GM21447 (cell line): ENCODE data around the gene PSMB10.
"Not testable (repeated sequence)": the region's sequence is repeated elsewhere in the genome, so short reads cannot be mapped to it uniquely, and the experiment has no call there.

Source experiments
- ATAC-seq: cut with Tn5 transposase; IDR thresholded peaks from one replicate; pipeline ENCODE4 v1.9.1; 2021; ENCODE audit not compliant: unreplicated experiment

Gene PSMB10

GRCh38 chr16:67928147-67928546 is 8.5 kb downstream of the PSMB10 start:
- no peak for ATAC-seq

- ATAC-seq = no peak
Observed at GRCh38 chr16:67927131-67927941, 9.3 kb downstream of the PSMB10 start.

GRCh38 chr16:67926181-67926750 is 10.4 kb downstream of the PSMB10 start:
- ATAC-seq = no peak

GRCh38 chr16:67924140-67924906 is 12.3 kb downstream of the PSMB10 start:
- ATAC-seq = no peak

DNA sequence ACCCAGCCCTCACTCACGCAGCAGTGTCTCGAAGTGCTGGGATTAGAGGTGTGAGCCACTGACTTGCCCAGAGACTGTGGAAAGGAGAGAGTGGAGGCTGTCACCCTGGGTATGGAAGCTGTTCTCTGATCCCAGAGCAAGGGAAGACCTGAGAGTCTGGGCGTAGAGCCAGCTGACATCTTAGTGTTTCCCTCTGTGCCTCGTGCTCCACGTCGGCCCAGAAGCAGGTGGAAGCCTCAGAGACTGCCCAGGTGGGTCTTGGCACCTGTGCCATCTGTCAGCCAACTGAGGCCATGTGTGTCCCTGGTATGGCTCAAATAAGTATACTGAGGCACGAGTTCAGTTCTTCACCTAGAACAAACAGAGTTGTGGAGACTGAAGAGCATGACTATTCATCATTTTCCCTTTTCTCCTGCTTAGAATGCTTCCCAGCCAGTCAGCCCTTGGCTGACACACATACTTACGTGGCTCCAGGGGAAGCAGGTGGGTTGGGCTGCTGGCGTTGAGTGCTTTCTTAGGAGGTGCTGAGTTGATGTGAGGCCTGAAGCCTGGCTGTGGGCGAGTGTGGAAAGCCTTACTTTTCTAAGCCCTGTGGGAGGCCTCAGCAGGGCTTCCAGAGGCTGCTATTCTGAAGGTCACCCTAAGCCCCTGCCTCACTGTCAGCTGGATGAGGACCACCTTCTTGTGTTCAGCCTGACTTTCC is 13.1 kb downstream of the PSMB10 start:
- ATAC-seq = no peak

GRCh38 chr16:67922740-67923139 is 13.9 kb downstream of the PSMB10 start:
- no peak for ATAC-seq

- ATAC-seq = no peak
Observed at GRCh38 chr16:67922221-67922620, 14.4 kb downstream of the PSMB10 start.

GRCh38 chr16:67919622-67920221 is 16.9 kb downstream of the PSMB10 start:
- ATAC-seq = no peak

DNA sequence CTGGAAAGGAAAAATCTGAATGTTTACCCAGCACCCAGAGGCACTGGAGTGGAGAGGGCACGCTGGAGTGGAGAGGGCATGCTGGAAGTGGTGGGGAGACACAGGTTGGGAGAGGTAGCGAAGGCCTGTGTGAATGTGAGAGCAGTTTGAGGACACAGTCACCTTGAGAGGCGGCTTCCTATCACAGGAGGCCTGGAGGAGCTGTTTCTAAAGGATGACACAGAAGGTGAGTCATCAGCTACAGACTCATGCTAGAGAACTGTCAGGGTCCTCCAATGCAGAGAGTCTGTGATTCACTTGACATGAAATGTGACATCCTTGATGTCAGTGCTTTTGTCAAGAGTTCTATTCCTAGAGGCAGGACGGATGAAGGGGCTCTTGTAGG is 18.8 kb downstream of the PSMB10 start:
- no peak for ATAC-seq

DNA sequence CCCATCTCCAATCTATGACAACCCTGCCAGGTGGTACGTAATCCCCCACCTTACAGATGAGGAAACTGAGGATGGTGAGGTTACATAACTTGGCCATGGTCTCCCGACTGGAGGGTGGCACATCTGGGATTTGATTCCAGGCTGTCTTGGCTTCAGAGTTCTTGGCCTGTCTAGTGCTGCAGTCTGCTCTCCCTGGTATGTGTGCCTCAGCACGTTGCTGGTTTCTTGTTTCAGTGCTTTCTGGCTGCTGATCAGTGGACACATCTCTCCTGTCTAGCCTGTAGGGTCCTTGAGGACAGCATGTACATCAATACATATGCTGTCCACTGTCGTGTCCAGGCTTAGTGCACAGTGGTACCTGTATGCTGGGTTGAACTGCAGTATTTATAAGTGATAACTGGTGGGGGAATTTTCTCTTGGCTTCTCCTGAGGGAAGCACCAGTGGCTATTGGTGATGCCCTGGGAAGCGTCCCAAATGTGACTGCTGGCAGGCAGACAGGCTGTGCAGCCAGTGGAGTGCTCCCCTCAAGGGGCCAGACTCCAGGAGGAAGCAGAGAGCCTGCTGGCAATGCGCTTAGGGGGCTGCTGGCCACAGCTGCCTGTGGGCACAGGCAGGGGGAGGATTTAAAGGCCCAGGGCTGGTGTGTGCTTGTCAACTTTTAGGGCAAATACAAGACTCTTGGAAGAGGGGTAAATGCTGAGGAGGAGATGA is 19.4 kb downstream of the PSMB10 start:
- ATAC-seq = no peak

DNA sequence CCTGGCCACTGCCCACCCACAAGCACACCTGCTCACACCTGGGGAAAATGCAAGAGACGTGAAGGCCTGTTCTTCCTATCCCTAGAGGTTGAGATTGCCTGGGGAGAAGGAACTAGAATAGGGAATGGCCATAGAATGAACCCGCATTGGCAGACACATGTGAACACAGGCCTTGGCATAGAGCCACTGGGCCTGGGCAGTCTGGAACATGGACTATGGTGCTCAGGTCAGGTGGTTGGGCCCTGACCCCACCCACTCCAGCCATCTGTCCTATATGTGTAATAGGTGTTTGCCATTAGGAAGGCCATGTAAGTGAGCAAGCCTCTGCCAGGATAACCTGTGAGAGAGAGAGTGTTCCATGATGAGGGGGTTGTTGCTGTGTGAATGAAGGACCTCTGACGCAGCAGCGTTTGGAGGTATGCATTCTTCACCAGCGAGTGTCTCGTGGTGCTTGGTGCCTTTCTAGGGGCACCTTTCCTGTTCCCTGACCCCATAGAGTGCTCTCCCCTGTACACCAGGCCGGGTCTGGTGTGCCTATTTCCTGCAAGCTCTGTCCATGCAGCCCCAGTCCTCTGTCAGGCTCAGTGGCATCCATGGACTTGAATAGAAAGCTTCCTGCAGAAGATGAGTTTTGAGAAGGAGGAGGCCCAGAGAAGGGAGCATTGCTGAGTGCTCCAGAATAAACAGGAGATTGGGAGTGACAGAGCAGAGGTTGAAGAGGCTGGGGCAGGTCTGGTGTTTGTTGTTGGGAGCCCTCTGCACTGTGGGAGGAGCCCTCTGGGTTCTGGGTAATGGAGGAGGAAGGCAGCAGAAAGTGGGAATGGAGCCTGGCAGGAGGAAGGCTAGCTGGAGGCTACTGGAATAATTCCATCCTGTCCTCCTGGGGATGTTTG is 20.6 kb downstream of the PSMB10 start:
- ATAC-seq = no peak

- ATAC-seq = not testable (repeated sequence)
Observed at GRCh38 chr16:67915496-67915769, 21.2 kb downstream of the PSMB10 start.

GRCh38 chr16:67914758-67915495 is 21.7 kb downstream of the PSMB10 start:
- ATAC-seq = no peak

GRCh38 chr16:67910158-67910557 is 26.5 kb downstream of the PSMB10 start:
- ATAC-seq = no peak

DNA sequence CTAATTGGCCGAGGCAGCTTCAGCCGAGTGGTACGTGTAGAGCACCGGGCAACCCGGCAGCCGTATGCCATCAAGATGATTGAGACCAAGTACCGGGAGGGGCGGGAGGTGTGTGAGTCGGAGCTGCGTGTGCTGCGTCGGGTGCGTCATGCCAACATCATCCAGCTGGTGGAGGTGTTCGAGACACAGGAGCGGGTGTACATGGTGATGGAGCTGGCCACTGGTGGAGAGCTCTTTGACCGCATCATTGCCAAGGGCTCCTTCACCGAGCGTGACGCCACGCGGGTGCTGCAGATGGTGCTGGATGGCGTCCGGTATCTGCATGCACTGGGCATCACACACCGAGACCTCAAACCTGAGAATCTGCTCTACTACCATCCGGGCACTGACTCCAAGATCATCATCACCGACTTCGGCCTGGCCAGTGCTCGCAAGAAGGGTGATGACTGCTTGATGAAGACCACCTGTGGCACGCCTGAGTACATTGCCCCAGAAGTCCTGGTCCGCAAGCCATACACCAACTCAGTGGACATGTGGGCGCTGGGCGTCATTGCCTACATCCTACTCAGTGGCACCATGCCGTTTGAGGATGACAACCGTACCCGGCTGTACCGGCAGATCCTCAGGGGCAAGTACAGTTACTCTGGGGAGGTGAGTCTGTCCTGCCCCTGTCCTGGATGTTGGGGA is 27.5 kb downstream of the PSMB10 start:
- ATAC-seq = no peak

DNA sequence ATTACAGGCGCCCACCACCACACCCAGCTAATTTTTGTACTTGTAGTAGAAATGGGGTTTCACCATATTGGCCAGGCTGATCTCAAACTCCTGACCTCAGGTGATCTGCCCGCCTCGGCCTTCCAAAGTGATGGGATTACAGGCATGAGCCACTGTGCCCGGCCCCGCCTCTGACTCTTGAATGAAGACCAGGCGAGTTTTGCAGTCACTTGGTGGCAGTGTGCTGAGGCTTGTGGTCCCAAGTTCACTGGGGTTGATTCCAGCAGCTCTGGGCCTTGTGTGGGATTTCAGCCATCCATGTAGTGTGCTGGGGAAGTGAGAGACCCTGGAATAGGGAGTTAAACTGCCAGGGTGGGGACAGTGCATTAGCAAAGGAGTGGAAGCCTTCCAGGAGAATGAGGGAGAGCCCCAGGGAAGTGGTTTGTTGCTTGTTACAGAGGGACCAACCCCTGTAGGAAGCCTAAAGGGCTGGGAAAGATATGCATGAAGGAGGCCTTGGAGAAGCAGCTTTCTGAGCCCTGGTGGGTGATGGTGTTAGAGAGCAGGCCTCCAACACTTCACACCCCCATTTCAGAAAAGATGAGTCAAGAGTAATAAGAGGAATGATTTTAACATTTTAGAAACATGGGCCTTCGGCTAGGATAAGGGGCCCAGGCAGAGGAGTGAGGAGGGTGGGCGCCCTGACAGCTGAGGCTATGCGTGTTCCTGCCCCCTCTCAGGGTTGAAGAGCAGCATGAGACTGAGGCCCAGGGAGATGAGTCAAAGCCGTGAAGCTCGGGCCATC is 29.1 kb downstream of the PSMB10 start:
- no peak for ATAC-seq

DNA sequence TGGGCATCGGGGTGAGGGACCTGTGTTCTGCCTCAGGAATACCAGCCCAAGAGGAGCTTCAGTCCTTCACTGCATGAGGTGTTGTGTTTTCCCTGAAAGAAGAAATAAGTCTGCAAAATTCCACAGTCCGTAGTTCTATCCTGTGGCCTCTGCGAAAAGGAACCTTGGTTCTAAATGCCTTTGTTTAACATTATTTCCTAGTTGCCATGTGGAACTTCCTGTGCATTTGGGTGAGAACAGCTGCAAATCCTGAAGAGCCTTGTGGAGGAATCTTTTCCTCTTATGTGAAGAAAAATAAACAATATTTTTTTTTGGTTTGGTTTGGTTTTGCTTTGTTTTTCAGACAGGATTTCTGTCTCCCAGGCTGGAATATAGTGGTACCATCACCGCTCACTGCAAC is 33.8 kb downstream of the PSMB10 start:
- ATAC-seq = no peak

DNA sequence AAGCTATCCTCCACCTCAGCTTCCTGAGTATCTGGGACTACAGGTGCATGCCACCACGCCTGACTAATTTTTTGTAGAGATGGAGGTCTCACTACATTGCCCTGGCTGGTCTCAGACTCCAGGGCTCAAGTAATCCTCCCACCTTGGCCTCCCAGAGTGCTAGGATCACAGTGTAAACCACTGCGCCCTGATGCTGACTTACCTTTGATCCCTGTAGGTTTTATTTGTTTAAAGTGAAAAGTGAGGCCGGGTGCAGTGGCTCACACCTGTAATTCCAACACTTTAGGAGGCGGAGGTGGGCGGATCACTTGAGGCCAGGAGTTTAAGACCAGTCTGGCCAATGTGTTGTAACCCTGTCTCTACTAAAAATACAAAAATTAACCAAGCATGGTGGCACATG is 34.9 kb downstream of the PSMB10 start:
- ATAC-seq = no peak
